GM21786 (cell line): ENCODE measurements around the gene CD200R1L.

Source experiments
- ATAC-seq: cut with Tn5 transposase; IDR thresholded peaks from one replicate; pipeline ENCODE4 v1.9.1; 2021; ENCODE audit not compliant: unreplicated experiment

Gene CD200R1L

DNA sequence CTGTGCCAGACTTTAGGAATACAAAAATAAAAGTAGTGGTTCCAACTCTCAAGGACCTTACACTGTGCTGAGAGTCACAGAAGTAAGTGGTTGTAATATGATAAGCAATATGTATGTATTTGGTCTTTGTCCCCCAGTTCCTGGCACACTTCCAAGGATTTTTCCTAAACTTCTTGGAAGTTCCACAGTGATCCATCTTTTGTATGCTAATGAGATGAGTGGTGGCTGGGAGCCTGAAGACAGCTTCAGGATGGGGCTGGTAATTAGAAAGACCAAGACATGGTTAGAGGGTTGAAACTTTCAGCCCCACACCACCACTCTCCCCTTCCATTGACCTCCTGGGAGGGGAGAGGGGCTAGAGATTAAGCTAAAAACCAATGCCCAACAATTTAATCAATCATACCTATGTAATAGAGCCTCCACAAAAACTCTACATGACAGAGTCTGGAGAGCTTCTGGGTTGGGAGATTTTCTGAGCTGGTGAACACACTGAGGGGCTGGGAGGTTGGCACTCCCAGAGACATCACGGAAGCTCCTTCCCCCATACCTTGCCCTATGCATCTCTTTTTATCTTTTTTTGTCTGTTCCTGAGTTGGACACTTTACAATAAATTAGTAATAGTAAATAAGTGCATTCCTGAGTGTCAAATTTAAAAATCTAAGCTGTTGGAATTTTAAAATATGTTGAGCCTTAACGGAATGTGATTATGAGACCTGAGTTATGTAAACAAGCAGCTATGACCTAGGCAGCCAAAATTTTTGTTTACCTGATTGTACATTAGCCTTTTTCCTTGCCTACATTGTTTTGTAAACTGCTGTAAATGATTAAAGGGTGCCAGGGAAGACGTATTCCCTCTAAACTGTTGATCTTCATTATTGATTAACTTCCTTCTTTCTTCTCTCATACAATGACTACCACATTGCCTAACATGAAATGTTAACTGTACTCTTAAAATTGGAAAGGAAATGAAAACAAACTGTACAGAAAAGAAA lies 24.3 kb downstream of the CD200R1L start:
- no peak for ATAC-seq

DNA sequence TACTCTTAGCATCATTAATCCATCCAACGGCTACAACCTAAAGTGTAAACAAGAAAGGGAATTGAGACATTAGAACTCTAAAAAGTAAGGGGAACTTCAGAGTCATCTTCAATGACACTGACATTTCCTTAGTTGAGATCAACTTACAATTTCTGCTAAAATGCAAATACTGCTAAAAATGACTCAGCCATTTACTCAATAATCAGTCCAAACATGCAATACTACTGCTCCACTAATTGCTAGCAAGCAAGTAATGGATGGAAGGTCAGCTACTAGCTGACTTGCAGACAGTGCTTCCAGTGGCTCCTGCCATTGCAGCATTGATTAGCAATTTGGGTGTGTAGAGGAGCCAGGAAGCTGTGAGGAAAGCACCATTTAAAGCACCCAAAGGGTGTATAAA lies 28.4 kb downstream of the CD200R1L start:
- ATAC-seq, result no peak

GRCh38 chr3:112817797-112818196 lies 28.9 kb downstream of the CD200R1L start:
- ATAC-seq, result no peak

GRCh38 chr3:112817271-112817670 lies 29.4 kb downstream of the CD200R1L start:
- ATAC-seq, result no peak

GRCh38 chr3:112815981-112816380 lies 30.7 kb downstream of the CD200R1L start:
- no peak for ATAC-seq

GRCh38 chr3:112814266-112814665 lies 32.4 kb downstream of the CD200R1L start:
- no peak for ATAC-seq

DNA sequence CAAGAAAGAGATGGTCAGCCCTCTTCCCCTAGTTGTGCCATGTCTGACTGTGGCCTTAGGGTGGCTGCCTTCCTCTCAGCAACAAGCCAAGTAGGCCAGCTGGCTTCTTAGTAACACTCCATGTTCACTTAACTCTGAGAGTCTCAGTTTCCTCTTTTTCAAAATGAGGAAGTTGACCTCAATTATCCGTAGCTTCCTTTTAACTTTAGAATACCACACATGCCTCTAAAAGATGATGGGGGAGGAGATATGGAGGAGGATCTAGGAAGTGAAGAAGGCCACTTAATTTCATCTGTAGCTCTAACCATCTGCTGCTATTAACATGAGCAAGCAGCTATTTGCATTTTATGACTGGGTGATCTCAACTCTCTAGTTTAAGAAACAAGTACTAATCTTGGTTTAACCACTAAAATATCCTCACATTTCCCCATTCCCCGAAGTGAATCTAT lies 32.9 kb downstream of the CD200R1L start:
- ATAC-seq, result peak; percentile 73

- no peak for ATAC-seq
Observed at GRCh38 chr3:112813016-112813415, 33.6 kb downstream of the CD200R1L start.

DNA sequence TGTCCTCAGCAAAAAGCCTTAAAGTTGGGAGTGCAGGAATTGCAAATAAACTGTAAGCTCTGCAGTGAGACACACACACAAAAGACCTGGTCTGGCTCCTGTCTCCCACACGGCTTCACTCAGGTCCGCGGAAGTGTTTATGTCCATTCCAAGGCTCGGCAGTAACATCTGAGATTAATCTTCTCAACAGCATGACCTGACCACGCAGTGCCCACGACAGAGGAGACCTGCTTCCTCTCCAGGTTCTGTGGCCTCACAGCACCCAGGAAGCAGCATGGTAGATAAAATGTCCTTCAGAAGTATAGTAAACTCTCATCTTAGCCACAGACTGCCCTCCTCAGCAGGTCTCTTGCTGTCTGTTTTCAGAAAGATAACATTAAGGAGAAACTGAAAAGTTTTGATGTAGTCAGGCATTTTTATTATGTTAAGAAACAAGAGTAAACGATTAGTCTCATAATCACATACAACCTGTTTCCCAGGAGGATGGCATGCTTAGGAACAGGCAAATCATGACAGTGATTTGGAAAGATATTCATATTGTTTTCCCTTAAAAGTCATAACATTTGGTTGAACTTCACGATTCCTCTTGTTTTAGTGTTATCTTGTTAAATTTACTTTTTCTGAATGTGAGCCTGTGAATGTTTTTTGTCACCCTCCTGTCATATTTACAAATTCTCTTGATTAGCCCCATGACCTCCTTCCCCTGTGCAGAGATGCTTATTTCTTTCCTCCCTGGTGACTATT lies 34.6 kb downstream of the CD200R1L start:
- no peak for ATAC-seq

- no peak for ATAC-seq
Observed at GRCh38 chr3:112811131-112811884, 35.4 kb downstream of the CD200R1L start.

GRCh38 chr3:112810561-112810960 lies 36.1 kb downstream of the CD200R1L start:
- ATAC-seq, result no peak

- ATAC-seq, result no peak
Observed at GRCh38 chr3:112808136-112808535, 38.5 kb downstream of the CD200R1L start.

- no peak for ATAC-seq
Observed at GRCh38 chr3:112807685-112808084, 39.0 kb downstream of the CD200R1L start.

DNA sequence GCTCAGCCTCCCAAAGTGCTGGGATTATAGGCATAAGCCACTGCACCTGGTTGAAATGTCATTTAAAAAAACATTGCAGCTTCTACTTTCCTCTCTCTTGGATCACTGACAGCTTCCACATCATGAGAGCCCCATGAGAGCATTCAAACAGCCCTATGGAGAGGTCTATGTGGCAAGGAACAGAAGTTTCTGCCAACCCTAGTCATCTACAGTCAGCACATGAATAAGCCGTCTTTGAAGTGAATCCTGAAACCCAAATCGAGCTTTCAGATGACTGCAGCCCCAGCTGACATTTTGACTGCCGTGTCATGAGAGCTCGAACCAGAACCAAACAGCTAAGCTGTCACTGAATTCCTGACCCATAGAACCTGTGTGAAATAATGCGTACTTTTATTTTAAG lies 39.8 kb downstream of the CD200R1L start:
- ATAC-seq, result no peak

DNA sequence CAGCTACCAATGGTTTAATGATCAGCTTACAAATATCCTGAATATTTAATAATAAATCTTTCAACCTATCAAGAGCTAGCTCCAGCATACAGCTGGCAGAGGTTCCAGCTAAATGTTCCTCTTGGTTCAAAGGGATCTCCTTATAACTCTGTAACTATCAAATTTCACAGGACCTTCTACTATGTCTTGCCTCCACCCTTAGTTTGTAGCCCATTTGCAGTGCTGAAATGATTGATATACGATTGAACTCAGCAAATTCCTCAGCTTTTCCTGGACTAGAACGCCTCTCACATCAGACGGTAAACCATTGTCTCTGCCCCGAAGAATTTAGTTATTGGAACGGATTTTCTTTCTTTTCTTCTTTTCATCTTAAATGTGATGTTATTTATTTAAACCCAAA lies 41.5 kb downstream of the CD200R1L start:
- ATAC-seq, result no peak

DNA sequence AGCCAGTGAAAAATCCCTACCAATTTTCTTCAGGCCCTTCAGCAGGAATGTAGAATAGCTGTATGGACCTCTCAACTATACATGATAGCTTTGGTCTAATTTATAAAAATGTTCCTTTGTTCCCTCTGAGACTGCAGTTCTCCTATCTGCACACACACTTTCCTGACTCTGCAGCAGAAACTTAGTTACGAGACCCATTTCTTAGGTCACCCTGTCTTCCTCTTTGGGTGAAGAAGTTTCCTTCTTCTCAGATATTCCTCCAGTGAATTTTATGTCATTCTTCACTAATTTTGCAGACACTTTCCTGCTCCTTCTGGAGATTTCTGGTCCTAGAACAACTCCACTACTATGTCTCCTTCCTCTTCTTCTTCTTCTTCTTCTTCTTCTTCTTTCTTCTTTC lies 42.6 kb downstream of the CD200R1L start:
- ATAC-seq, result no peak

DNA sequence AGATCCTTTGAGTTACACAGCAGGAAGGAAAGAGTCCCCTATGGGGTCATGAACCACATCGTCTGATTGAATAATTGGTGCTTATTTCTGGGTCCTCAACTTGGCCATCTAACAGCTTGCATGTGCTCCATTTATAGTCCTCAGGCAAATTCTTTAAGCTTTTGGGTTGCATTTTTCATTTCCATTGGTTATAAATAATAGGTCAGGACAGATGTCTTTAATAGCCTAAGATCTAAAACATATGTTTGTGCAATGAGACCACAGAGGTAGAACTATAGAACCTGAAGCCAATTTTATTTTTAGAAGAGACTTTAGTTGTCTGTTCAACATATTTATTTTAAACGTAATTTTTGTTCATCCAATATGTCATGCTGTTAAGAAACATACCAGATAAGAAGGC lies 43.2 kb downstream of the CD200R1L start:
- ATAC-seq, result no peak

DNA sequence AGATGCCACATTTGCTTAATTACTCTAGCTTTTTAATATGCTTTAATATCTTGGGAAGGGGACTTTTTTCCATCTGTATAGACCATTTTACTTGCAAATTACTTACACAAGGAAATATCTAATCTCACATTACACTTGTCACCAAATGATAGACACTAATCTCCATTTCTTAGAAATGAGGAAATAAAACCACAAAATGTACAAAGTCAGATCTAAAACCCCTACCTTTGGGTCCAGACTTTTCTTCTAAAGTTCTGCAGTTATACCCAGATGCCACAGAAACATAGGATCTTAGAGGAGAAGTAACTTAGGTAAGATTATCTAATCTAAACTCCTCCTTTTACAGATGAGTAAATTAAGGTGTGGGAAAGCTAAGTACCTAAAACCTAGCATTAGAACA lies 44.3 kb downstream of the CD200R1L start:
- no peak for ATAC-seq

DNA sequence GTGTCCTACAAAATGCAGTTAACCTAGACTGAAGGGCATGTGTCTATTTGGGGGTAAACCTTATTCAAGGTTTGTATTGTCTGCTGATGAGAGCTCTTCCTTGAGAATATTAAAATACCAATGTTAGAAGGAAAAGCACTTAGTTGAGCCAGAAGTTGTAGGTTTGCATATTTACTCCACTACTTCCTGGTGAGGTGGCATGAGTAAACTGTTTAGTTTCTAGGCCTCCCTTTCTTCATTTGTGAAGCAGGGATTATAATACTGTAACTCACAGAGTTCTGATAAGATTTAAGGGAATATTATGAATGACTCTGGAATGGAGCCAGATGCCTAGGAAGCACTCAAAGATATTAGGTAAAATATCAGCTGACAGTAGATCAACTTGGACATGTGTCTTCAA lies 46.7 kb downstream of the CD200R1L start:
- no peak for ATAC-seq

- ATAC-seq, result no peak
Observed at GRCh38 chr3:112794622-112795172, 52.0 kb downstream of the CD200R1L start.
